Osteocyte (in vitro differentiated cells): ENCODE data around the gene KAT2A. TPM values are rescaled to one million over a fixed set of nuclear protein-coding genes. Genes with fewer than 3 reads are reported as not detected.

Source experiments
- DNase-seq: peaks from one replicate; pipeline ENCODE4 v3.0.0; 2021; ENCODE audit warnings: mixed read lengths; ENCODE audit not compliant: unreplicated experiment; ENCODE audit errors: extremely low spot score
- H3K27ac Mint-ChIP-seq: one replicate; pipeline ENCODE4 v1.8.0; 2021; ENCODE audit warnings: mild to moderate bottlenecking, mixed read lengths; ENCODE audit not compliant: unreplicated experiment
- H3K27me3 Mint-ChIP-seq: one replicate; pipeline ENCODE4 v1.8.0; 2021; ENCODE audit warnings: mixed read lengths; ENCODE audit not compliant: unreplicated experiment
- H3K36me3 Mint-ChIP-seq: one replicate; pipeline ENCODE4 v1.8.0; 2021; ENCODE audit warnings: mixed read lengths; ENCODE audit not compliant: unreplicated experiment
- H3K4me1 Mint-ChIP-seq: one replicate; pipeline ENCODE4 v1.8.0; 2021; ENCODE audit warnings: mixed read lengths; ENCODE audit not compliant: unreplicated experiment
- H3K4me3 Mint-ChIP-seq: one replicate; pipeline ENCODE4 v1.8.0; 2021; ENCODE audit warnings: mild to moderate bottlenecking, moderate library complexity, mixed read lengths; ENCODE audit not compliant: unreplicated experiment
- H3K9me3 Mint-ChIP-seq: one replicate; pipeline ENCODE4 v1.8.0; 2021; ENCODE audit warnings: mixed read lengths; ENCODE audit not compliant: unreplicated experiment
- total RNA-seq: library from RNA; stranded (reverse); gene quantifications from 2 replicates; pipeline ENCODE4 v1.2.1, GENCODE V29; 2021
- TF ChIP-seq, protein P1 (sequence below): fragments of 200-600 bp; sonication (generic); IDR thresholded peaks from 2 replicates; pipeline ENCODE4 v1.5.0; 2021; ENCODE audit warnings: antibody characterized with exemption, mild to moderate bottlenecking, moderate library complexity

KAT2A gene
- total RNA-seq, 1 donor from 2014 or later, result 40.4 TPM

DNA sequence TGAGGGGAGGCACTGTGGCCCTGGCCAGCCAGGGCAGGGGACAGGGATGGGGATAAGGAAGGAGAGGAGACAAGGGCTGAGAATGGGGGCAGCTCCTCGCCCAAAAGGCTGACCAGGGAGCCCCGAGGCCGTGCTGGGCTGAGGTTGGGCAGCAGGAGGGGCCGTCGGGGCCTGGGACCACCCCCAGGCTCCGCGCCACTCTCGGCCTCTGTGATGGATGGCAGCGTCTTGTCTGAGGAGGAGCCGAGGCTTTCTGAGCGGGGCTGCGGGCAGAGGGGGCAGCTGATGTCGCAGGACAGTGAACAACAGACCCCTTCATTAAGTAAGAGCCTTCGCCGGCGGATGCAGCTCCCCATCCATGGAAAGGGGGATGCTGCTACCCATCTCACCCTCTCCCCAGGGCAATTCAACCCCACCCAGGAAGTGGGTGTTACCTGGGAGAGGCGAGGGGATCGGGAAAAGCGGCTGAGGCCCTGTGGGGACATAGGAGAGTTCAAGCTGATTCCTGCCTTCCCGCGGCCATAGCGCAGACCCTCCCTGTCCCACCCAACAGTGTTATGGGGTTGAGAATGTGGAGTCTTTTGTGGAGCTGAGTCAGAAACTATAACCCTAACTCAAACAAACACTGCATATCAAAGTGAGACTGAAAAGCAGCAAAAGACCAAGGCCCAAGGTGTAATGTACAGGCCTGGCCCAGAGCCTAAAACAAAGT is 42.7 kb upstream of the KAT2A start:
- no peaks in the 10 kb centered on the region for H3K9me3 Mint-ChIP-seq

DNA sequence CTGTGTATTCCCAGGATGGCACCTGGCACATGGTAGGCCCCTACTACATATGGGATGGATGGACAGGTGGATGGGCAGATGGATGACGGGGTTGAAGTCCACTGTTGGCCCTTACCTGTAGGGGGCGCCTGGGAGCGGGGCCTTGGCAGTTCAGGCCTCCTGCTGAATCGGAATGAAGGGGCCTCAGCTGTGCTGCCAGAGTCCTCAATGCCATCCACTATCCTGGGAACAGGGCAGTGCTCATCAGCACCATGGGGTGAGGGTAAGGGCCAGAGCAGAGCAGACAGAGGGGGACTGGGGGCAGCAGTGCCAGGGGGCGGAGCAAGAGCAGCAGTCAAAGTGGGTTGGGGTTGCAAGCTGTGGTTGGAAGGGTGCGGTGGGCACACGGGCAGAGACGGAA is 41.9 kb upstream of the KAT2A start:
- no peaks in the 10 kb centered on the region for H3K36me3 Mint-ChIP-seq
- no peak overlapping the region for H3K4me3 Mint-ChIP-seq
- peaks cover 5% of the 10 kb centered on the region for H3K27me3 Mint-ChIP-seq
- H3K9me3 Mint-ChIP-seq, result no peaks in the 10 kb centered on the region
- no peak for DNase-seq
- H3K4me1 Mint-ChIP-seq, result no peaks in the 10 kb centered on the region
- H3K27ac Mint-ChIP-seq, result no peak overlapping the region
- TF ChIP-seq, protein P1, sequence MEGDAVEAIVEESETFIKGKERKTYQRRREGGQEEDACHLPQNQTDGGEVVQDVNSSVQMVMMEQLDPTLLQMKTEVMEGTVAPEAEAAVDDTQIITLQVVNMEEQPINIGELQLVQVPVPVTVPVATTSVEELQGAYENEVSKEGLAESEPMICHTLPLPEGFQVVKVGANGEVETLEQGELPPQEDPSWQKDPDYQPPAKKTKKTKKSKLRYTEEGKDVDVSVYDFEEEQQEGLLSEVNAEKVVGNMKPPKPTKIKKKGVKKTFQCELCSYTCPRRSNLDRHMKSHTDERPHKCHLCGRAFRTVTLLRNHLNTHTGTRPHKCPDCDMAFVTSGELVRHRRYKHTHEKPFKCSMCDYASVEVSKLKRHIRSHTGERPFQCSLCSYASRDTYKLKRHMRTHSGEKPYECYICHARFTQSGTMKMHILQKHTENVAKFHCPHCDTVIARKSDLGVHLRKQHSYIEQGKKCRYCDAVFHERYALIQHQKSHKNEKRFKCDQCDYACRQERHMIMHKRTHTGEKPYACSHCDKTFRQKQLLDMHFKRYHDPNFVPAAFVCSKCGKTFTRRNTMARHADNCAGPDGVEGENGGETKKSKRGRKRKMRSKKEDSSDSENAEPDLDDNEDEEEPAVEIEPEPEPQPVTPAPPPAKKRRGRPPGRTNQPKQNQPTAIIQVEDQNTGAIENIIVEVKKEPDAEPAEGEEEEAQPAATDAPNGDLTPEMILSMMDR, result peak; percentile 28

More for the DNA sequence above, 42.7 kb upstream of the KAT2A start:
- Mint-ChIP-seq H3K4me3 (no peak overlapping the region), H3K27me3 (peaks cover 5% of the 10 kb centered on the region), H3K36me3 (no peaks in the 10 kb centered on the region), H3K27ac (no peak overlapping the region), H3K4me1 (no peaks in the 10 kb centered on the region)
- DNase-seq, result no peak
- TF ChIP-seq, protein P1, result no peak

DNA sequence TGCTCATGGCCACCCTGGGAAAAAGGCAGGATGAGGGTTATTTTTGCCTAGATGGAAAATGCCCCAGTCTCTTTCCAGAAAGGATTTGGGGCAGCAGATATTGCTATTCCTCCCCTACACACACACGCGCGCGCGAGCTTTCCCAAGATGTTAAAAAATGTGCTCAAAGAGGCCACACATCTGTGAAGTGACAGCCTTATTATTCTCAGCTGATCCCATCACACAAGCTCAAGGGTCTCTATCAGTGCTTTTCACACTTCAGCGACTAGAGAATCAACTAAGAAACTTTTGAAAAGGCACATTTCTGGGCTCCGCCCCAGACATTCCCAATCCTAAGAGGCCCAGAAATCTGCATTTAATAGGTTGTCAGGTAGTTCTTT is 39.4 kb upstream of the KAT2A start:
- Mint-ChIP-seq H3K27ac (no peak overlapping the region), H3K4me3 (no peak overlapping the region), H3K27me3 (no peaks in the 10 kb centered on the region), H3K36me3 (no peaks in the 10 kb centered on the region), H3K4me1 (peaks cover 8% of the 10 kb centered on the region), H3K9me3 (no peaks in the 10 kb centered on the region)
- no peak for DNase-seq
- TF ChIP-seq, protein P1, result no peak

DNA sequence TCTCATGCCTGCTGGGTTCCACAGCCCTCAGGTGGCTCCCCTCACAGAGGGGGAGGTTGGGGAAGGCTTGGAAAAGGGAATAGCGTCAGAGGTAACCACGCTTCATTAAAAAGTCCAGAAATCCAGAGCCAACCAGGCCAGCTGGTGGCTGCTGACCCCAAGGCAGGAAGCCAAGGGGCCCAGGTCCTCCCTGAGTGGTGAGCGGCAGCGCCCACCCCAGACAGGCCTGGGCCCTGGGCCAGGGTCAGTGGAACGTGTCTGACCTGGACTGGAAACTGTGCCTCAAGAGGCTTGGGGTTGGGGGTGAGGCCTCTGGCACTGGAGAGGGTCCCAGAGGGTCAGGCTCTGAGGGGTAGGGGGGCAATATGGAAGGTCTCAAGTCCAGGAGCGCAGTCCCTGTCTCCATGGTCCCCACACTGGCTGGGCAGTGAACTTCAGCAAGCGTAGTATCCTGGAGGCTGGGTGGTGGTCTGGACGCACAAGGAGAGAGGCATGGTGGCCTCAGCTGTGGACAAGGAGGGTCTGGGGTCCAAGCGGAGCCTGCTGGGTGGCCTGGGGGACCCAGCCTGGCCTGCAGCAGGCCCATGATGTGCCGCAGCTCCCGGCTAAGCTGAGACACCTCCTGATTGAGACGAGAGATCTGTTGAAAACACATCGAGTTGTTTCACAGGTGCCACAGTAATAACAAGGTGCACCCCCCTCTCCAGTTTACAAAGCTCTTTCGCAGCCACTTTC is 38.8 kb upstream of the KAT2A start:
- Mint-ChIP-seq H3K27ac (no peak overlapping the region), H3K36me3 (no peaks in the 10 kb centered on the region), H3K9me3 (no peaks in the 10 kb centered on the region), H3K27me3 (no peaks in the 10 kb centered on the region), H3K4me3 (no peak overlapping the region), H3K4me1 (peaks cover 13% of the 10 kb centered on the region)
- TF ChIP-seq, protein P1, result no peak
- DNase-seq, result no peak

DNA sequence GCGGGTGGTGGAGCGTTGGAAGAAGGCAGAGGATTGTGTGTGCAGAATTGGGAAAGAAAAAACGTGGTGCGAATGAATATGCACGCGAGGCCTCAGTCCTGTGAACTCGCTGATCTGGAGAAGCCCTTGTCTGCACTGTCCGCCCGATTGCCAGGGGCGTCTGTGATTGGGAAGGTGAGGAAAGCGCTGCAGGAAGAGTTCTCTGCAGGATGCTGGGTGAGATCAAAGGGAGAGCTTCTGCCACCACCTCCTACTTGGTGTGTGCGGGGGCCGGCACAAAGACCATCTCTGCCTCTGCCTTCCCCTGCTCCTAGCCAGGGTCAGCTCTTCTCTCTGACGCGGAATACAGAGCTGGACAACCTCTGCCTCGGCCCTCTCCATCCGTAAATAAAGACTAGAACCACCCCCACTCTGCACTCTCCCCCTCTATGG is 34.5 kb upstream of the KAT2A start:
- peak overlapping the region; percentile 82 for H3K4me3 Mint-ChIP-seq
- no peaks in the 10 kb centered on the region for H3K9me3 Mint-ChIP-seq
- TF ChIP-seq, protein P1, result no peak
- peaks cover 36% of the 10 kb centered on the region for H3K4me1 Mint-ChIP-seq
- H3K36me3 Mint-ChIP-seq, result peaks cover 3% of the 10 kb centered on the region
- no peaks in the 10 kb centered on the region for H3K27me3 Mint-ChIP-seq
- DNase-seq, result no peak
- H3K27ac Mint-ChIP-seq, result peak overlapping the region; percentile 85
